CMK (cell line): ENCODE results near the gene OR6K3.

Experiments
- DNase-seq: peaks from one replicate; pipeline ENCODE4 v3.0.0-alpha.2; 2010; ENCODE audit warnings: low read depth

The OR6K3 gene

DNA sequence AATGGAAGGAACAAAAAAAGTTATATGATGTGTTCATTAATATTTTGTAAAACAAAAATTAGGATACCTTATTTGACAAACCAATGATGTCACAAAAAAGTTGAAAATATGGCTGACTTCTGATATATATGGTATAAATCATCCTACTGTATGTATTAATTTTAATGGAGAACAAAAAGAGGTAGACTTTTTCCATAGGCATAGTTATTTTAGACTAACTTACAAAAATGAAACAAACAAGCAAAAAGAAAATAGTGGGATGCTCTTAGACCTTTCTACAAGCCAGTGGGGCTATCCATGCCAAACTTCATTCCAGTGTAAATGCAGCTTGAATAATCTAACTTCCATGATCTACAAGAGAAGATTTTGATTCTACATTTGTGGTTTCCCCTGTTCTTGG is 33.5 kb downstream of the OR6K3 start:
- DNase-seq: no peak

GRCh38 chr1:158686111-158687009 is 34.2 kb downstream of the OR6K3 start, which contains the start of gene SPTA1:
Gene SPTA1 (minus strand): TSS chr1:158686715. CDS start chr1:158686517, 198 bp downstream.
- DNase-seq: peak; percentile 52

DNA sequence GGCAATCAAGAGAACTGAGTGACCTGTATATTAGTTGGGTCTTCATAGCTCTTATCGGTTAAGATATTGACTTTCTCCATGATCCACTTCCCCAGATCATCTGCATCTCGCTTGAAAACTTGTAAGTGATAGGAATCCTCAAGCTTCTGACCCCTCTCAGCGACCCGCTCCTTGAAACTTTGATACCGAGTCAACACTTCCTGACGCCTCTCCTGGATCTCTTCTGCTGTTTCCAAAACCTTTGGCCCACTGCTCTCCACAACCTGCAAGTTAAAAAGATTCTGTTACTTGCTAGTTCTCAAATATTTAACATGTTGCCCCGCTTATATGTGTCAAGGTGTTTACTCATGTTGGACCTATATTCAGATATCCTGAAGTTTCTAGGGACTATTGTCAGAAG is 35.4 kb downstream of the OR6K3 start:
- no peak for DNase-seq

GRCh38 chr1:158681606-158682005 is 38.9 kb downstream of the OR6K3 start:
- DNase-seq: no peak

GRCh38 chr1:158679289-158679688 is 41.2 kb downstream of the OR6K3 start:
- DNase-seq: no peak

DNA sequence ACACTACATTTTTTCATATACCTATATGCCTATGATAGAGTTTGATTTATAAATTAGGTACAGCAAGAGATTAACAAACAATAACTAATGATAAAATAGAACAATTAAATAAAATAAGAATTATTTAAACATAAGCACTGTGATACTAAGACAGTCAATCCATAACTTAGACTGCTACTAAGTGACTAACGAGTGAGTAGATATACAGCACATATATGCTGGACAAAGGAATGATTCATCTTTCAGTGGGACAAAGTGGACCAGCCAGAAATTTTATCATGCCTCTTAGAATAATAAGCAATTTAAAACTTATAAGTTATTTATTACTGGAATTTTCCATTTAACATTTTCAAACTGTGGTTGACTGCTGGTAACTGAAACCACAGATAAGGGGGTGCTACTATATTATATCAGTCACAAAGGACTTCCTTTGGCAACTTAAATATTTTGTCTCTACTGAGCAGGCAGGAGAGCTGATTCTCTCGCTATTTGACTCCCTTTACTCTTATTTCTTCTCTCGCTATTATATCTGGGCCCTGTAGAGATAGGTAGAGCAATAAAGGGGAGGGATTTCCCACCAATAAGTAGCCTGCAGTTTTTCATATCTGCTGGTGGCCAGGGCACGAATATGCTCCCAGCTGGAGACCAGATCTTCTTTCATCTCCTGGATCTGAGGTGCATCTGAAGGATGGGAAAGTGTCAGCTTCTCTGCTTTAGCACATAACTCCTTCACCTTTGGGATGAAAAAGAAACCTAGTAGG is 44.8 kb downstream of the OR6K3 start:
- DNase-seq: no peak

DNA sequence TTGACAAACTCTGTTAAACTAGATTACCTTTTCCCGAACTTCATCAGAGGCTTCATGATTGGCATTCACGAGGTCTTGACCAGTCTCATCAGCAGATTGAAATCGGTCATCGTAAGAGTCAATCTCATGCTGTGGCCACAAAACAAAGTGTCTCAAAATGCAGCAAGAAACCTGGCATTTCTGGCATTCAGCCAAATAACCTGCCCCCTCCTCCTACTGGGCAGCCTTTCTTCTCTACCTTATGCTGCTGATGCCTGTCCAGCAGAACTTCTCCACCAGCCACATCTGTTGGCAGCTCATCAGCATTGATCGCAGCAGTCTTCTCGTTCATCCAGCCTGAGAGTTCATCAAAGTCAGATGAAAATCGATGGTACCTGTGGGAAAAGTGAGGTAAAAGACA is 46.2 kb downstream of the OR6K3 start:
- no peak for DNase-seq
